ENCODE results near the gene SMIM1.

The SMIM1 gene

DNA sequence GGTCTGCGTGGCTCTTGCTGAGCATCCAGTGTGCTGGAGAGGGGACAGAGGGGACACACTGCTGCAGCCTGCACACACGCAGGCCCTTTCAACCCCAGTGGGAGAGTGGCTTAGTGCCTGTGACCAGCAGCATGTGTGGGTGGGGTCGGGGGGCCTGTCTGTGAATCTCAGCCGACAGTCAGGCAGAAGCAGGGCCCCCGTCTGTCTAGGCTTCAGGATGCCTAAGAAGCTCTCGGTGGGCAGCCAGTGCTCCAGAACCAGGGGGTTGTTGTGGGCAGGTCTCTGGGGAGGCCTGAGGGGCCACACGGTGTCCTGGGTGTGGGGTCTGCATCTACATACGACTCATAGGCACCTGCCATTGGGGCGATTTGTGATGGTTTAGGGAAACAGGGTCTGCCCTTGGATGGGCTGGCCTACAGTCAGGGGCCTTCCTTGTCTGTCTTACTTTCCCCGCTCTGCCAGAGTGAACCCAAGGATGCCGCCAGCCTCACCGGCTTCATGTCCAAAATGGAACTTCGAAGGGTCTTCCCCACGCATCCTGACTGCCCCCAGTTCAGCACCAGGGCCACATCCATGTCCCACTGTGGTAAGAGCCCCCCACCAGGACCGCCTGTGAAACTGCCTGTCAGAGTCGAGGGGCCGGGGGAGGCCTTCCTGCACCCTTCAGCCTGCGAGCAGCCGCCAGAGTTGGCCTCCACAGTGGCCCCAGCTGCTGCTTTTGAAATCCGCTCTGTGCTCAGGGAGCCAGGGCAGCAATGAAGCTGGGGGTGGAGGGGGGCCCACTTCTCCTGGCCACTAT lies 18.7 kb upstream of the SMIM1 start:
- TF ChIP-seq, protein P1, sequence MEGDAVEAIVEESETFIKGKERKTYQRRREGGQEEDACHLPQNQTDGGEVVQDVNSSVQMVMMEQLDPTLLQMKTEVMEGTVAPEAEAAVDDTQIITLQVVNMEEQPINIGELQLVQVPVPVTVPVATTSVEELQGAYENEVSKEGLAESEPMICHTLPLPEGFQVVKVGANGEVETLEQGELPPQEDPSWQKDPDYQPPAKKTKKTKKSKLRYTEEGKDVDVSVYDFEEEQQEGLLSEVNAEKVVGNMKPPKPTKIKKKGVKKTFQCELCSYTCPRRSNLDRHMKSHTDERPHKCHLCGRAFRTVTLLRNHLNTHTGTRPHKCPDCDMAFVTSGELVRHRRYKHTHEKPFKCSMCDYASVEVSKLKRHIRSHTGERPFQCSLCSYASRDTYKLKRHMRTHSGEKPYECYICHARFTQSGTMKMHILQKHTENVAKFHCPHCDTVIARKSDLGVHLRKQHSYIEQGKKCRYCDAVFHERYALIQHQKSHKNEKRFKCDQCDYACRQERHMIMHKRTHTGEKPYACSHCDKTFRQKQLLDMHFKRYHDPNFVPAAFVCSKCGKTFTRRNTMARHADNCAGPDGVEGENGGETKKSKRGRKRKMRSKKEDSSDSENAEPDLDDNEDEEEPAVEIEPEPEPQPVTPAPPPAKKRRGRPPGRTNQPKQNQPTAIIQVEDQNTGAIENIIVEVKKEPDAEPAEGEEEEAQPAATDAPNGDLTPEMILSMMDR (IDR thresholded peaks at IDR 0.05; ENCODE audit: low read depth, low read length), result no peak
- in situ Hi-C loops (cut with HindIII; ENCODE audit: low sequenced_read_pairs), result no loop called here
- DNase-seq (ENCODE audit: low read depth, low spot score), result no peak
- H3K4me3 ChIP-seq (ENCODE audit: low read depth, low read length), result no peak overlapping the region

GRCh38 chr1:3756394-3756793 lies 16.2 kb upstream of the SMIM1 start:
- DNase-seq (ENCODE audit: low read depth, low spot score), result no peak
- H3K4me3 ChIP-seq (ENCODE audit: low read depth, low read length), result no peak overlapping the region
- TF ChIP-seq, protein P1 (IDR thresholded peaks at IDR 0.05; ENCODE audit: low read depth, low read length), result no peak
- in situ Hi-C loops (cut with HindIII; ENCODE audit: low sequenced_read_pairs), result no loop called here

GRCh38 chr1:3759164-3759563 lies 13.4 kb upstream of the SMIM1 start:
- H3K4me3 ChIP-seq (ENCODE audit: low read depth, low read length), result no peak overlapping the region
- TF ChIP-seq, protein P1 (IDR thresholded peaks at IDR 0.05; ENCODE audit: low read depth, low read length), result no peak
- in situ Hi-C loops (cut with HindIII; ENCODE audit: low sequenced_read_pairs), result no loop called here
- DNase-seq (ENCODE audit: low read depth, low spot score), result no peak

GRCh38 chr1:3759796-3760195 lies 12.8 kb upstream of the SMIM1 start:
- no peak overlapping the region for H3K4me3 ChIP-seq (ENCODE audit: low read depth, low read length)
- TF ChIP-seq, protein P1 (IDR thresholded peaks at IDR 0.05; ENCODE audit: low read depth, low read length), result no peak
- DNase-seq (ENCODE audit: low read depth, low spot score), result no peak
- in situ Hi-C loops (cut with HindIII; ENCODE audit: low sequenced_read_pairs), result no loop called here

- no peak overlapping the region for H3K4me3 ChIP-seq (ENCODE audit: low read depth, low read length)
- DNase-seq (ENCODE audit: low read depth, low spot score), result no peak
- in situ Hi-C loops (cut with HindIII; ENCODE audit: low sequenced_read_pairs), result no loop called here
- TF ChIP-seq, protein P1 (IDR thresholded peaks at IDR 0.05; ENCODE audit: low read depth, low read length), result no peak
Observed at GRCh38 chr1:3761296-3762010, 11.1 kb upstream of the SMIM1 start.

- TF ChIP-seq, protein P1 (IDR thresholded peaks at IDR 0.05; ENCODE audit: low read depth, low read length), result no peak
- no peak overlapping the region for H3K4me3 ChIP-seq (ENCODE audit: low read depth, low read length)
- no peak for DNase-seq (ENCODE audit: low read depth, low spot score)
- in situ Hi-C loops (cut with HindIII; ENCODE audit: low sequenced_read_pairs), result no loop called here
Observed at GRCh38 chr1:3762151-3762872, 10.2 kb upstream of the SMIM1 start.
